ENCODE data around the gene CHURC1. TPM values are rescaled to one million over a fixed set of nuclear protein-coding genes. Genes with fewer than 3 reads are reported as not detected.

The CHURC1 gene
- total and polyA plus RNA-seq, 2 of the 13 experiments (the other 11 are each of a cell fraction or from before 2014, with no cell fraction given) = 41.1 to 74.4 TPM

DNA sequence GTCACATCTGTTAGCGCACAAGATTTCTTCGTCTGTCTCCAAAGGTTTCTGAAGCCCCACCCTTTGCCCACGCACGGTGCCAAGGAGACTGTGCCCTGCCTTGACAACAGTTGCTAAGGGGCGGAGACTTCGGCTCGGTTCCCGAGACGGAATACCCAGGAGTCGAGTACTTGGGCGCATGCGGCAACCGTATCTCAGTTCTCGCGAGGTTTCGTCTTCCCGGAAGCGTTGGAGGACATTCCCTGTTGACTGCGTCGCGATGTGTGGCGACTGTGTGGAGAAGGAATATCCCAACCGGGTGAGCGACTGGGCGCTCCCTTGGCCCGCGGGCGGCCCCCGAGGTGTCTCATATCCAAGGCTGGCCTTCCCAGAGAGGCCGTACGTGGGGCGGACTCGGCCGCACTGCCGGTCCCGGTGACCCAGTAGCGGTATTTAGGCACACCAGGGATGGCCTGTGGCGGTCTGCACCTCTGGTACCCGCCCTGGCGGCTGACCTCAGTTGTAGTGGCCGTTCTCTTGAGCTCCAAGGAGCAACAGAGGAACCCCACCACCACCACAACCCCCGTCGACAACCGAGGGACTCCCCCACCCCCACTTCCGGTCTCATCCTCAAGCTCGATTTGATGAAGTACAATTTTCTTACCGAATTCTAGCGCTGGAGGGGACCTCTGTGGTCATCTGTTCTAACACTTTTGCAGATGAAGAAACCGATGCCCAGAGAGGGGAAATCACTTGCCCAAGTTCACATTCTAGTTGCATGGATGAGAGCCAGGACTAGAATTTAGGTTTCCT lies at the start of gene CHURC1 (continued):
- TF ChIP-seq, protein P1, sequence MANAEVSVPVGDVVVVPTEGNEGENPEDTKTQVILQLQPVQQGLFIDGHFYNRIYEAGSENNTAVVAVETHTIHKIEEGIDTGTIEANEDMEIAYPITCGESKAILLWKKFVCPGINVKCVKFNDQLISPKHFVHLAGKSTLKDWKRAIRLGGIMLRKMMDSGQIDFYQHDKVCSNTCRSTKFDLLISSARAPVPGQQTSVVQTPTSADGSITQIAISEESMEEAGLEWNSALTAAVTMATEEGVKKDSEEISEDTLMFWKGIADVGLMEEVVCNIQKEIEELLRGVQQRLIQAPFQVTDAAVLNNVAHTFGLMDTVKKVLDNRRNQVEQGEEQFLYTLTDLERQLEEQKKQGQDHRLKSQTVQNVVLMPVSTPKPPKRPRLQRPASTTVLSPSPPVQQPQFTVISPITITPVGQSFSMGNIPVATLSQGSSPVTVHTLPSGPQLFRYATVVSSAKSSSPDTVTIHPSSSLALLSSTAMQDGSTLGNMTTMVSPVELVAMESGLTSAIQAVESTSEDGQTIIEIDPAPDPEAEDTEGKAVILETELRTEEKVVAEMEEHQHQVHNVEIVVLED (CRISPR knock-in tag; IDR thresholded peaks at IDR 0.05; ENCODE audit: borderline replicate concordance) = peak; percentile 66; the same call in 1 of the 2 replicates
- no peak for TF ChIP-seq FLYWCH1 (CRISPR knock-in tag; IDR thresholded peaks at IDR 0.05)
- TF ChIP-seq, protein P2, sequence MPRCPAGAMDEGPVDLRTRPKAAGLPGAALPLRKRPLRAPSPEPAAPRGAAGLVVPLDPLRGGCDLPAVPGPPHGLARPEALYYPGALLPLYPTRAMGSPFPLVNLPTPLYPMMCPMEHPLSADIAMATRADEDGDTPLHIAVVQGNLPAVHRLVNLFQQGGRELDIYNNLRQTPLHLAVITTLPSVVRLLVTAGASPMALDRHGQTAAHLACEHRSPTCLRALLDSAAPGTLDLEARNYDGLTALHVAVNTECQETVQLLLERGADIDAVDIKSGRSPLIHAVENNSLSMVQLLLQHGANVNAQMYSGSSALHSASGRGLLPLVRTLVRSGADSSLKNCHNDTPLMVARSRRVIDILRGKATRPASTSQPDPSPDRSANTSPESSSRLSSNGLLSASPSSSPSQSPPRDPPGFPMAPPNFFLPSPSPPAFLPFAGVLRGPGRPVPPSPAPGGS (CRISPR knock-in tag; IDR thresholded peaks at IDR 0.05) = peak; percentile 55; the same call in 1 of the 2 replicates
- TF ChIP-seq ZNF292 (CRISPR knock-in tag; IDR thresholded peaks at IDR 0.05; ENCODE audit: borderline replicate concordance, low read depth) = no peak
- TF ChIP-seq, protein P3, sequence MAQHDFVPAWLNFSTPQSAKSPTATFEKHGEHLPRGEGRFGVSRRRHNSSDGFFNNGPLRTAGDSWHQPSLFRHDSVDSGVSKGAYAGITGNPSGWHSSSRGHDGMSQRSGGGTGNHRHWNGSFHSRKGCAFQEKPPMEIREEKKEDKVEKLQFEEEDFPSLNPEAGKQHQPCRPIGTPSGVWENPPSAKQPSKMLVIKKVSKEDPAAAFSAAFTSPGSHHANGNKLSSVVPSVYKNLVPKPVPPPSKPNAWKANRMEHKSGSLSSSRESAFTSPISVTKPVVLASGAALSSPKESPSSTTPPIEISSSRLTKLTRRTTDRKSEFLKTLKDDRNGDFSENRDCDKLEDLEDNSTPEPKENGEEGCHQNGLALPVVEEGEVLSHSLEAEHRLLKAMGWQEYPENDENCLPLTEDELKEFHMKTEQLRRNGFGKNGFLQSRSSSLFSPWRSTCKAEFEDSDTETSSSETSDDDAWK (CRISPR knock-in tag; IDR thresholded peaks at IDR 0.05) = no peak
- no peak for TF ChIP-seq ZNF354B (CRISPR knock-in tag; IDR thresholded peaks at IDR 0.05)
- TF ChIP-seq PAWR (CRISPR knock-in tag; IDR thresholded peaks at IDR 0.05; ENCODE audit: borderline replicate concordance) = no peak
- TF ChIP-seq ZKSCAN1 (IDR thresholded peaks at IDR 0.05; ENCODE audit: low read length) = no peak
- TF ChIP-seq POLR2G (IDR thresholded peaks at IDR 0.05; ENCODE audit: low read depth, low read length) = peak; percentile 97
- TF ChIP-seq TFAP4 (IDR thresholded peaks at IDR 0.05; ENCODE audit: borderline replicate concordance, low read depth) = no peak
- TF ChIP-seq ZNF44 (CRISPR knock-in tag; IDR thresholded peaks at IDR 0.05) = no peak
- TF ChIP-seq ZNF816 (CRISPR knock-in tag; IDR thresholded peaks at IDR 0.05; ENCODE audit: borderline replicate concordance) = no peak
- TF ChIP-seq GZF1 (CRISPR knock-in tag; IDR thresholded peaks at IDR 0.05) = no peak
- no peak for TF ChIP-seq ZNF124 (CRISPR knock-in tag; IDR thresholded peaks at IDR 0.05)
- TF ChIP-seq ZNF747 (CRISPR knock-in tag; IDR thresholded peaks at IDR 0.05; ENCODE audit: borderline replicate concordance) = no peak
- 0 out of 2 replicates have a peak, but pooled peaks have one; percentile 38 for TF ChIP-seq ZFAT (CRISPR knock-in tag; conservative IDR thresholded peaks at IDR 0.05)
- no peak for TF ChIP-seq ZNF205 (CRISPR knock-in tag; IDR thresholded peaks at IDR 0.05)
- no peak for TF ChIP-seq AKAP8 (CRISPR knock-in tag; IDR thresholded peaks at IDR 0.05)
- no peak for TF ChIP-seq ADNP (CRISPR knock-in tag; IDR thresholded peaks at IDR 0.05)
- TF ChIP-seq FOXO1 (CRISPR knock-in tag; IDR thresholded peaks at IDR 0.05) = peak; percentile 62
- no peak for TF ChIP-seq ZNF468 (CRISPR knock-in tag; IDR thresholded peaks at IDR 0.05)
- TF ChIP-seq ZNF460 (CRISPR knock-in tag; IDR thresholded peaks at IDR 0.05; ENCODE audit: borderline replicate concordance) = no peak
- no peak for TF ChIP-seq DNMT1 (CRISPR knock-in tag; IDR thresholded peaks at IDR 0.05)
- TF ChIP-seq ZNF883 (CRISPR knock-in tag; IDR thresholded peaks at IDR 0.05; ENCODE audit: not compliant biosample characterization) = peak; percentile 61
- no peak for TF ChIP-seq ZNF138 (CRISPR knock-in tag; IDR thresholded peaks at IDR 0.05; ENCODE audit: low read depth)
- TF ChIP-seq ZNF788 (CRISPR knock-in tag; IDR thresholded peaks at IDR 0.05; ENCODE audit: borderline replicate concordance) = peak; percentile 62; the same call in 1 of the 2 replicates
